A549 (cell line): ENCODE measurements around the gene FKBP15. TPM values are rescaled to one million over a fixed set of nuclear protein-coding genes. Genes with fewer than 3 reads are reported as not detected.

Source experiments
- ATAC-seq, 2 experiments: fragments of 200-7000 bp in 1 of 2; fragments of >200 bp in 1 of 2; cut with Nextera tagmentation in 1 of 2; cut with Tn5 transposase in 1 of 2; 3 replicates each; pipeline versions ENCODE4 v1.8.0 to v1.9.1; 2018 to 2020; ENCODE audit warnings: mild to moderate bottlenecking in 1 of 2, moderate library complexity in 1 of 2
- CTCF ChIA-PET: fragments of 300-600 bp; sonication (Branson Sonifier 250); formaldehyde crosslinking; extraction: SDS; loops from one replicate; lab custom pipeline; 2021; ENCODE audit warnings: antibody characterized with exemption, inconsistent platforms; lab: Yijun Ruan, JAX
- POLR2A ChIA-PET: fragments of 350-600 bp; formaldehyde crosslinking; extraction: SDS; loops from one replicate; lab custom pipeline; 2021; ENCODE audit warnings: antibody characterized with exemption, inconsistent platforms; lab: Yijun Ruan, JAX
- DNase-seq, 2 experiments: peaks; one replicate each; pipeline versions ENCODE4 v3.0.0 to v3.0.0-alpha.2; 2011 to 2016; ENCODE audit warnings: low read depth in 1 of 2, low spot score in 1 of 2
- FAIRE-seq: peaks from 2 replicates; lab custom pipeline; 2011; peaks lifted over from hg19 to GRCh38; lab: Jason Lieb, UNC
- H3K27ac ChIP-seq, 2 experiments: fragments of >200 bp; sonication (Bioruptor Twin); formaldehyde crosslinking; 3 replicates each; pipeline ENCODE4 v1.5.1; 2016 to 2017
- H3K4me1 ChIP-seq: fragments of >200 bp; sonication (Bioruptor Twin); formaldehyde crosslinking; 3 replicates; pipeline ENCODE4 v1.6.1; 2016
- H3K4me2 ChIP-seq: fragments of >200 bp; sonication (Bioruptor Twin); formaldehyde crosslinking; 3 replicates; pipeline ENCODE4 v1.6.1; 2016
- H3K4me3 ChIP-seq: fragments of >200 bp; sonication (Bioruptor Twin); formaldehyde crosslinking; 3 replicates; pipeline ENCODE4 v1.5.1; 2016
- H3K9me3 ChIP-seq: fragments of >200 bp; sonication (Bioruptor Twin); formaldehyde crosslinking; 3 replicates; pipeline ENCODE4 v1.6.1; 2016
- ATOH8 ChIP-seq: fragments of 250-450 bp; sonication (Bioruptor Pico); IDR thresholded peaks from 2 replicates; pipeline ENCODE4 v1.5.0; 2020; ENCODE audit warnings: low read depth, mild to moderate bottlenecking, moderate library complexity
- BHLHE40 ChIP-seq: IDR thresholded peaks from 2 replicates; pipeline ENCODE4 v1.6.1; 2012; ENCODE audit warnings: low read depth, low read length, inconsistent platforms
- CEBPB ChIP-seq, 2 experiments: fragments of >200 bp in 1 of 2; sonication (Bioruptor Twin) in 1 of 2; formaldehyde crosslinking in 1 of 2; IDR thresholded peaks; 2 replicates each; pipeline ENCODE4 v1.6.1; 2012 to 2016
- CHD4 ChIP-seq: fragments of 200-600 bp; sonication (generic); IDR thresholded peaks from 2 replicates; pipeline ENCODE4 v1.6.1; 2016; ENCODE audit warnings: antibody characterized with exemption, mild to moderate bottlenecking, borderline replicate concordance
- ELK1 ChIP-seq: fragments of 150-350 bp; IDR thresholded peaks from 2 replicates; pipeline ENCODE4 v1.6.1; 2014; ENCODE audit warnings: low read depth, mild to moderate bottlenecking, low read length
- FOSL2 ChIP-seq, 2 experiments: fragments of 450-650 bp in 1 of 2; fragments of >200 bp in 1 of 2; sonication (Bioruptor Twin) in 1 of 2; formaldehyde crosslinking; IDR thresholded peaks; 2 replicates each; pipeline versions ENCODE4 v1.5.0 to v1.6.1; 2016 to 2020; ENCODE audit warnings: mild to moderate bottlenecking in 1 of 2, moderate library complexity in 1 of 2
- GATA3 ChIP-seq: IDR thresholded peaks from 2 replicates; pipeline ENCODE4 v1.6.1; 2012; ENCODE audit warnings: borderline replicate concordance
- HOXB5 ChIP-seq: fragments of 250-450 bp; sonication (Bioruptor Pico); IDR thresholded peaks from 2 replicates; pipeline ENCODE4 v1.5.0; 2020; ENCODE audit warnings: mild to moderate bottlenecking, moderate library complexity
- JUN ChIP-seq, 2 experiments: fragments of >200 bp; sonication (Bioruptor Twin); formaldehyde crosslinking; IDR thresholded peaks; 2 replicates in 1 of 2; 3 replicates in 1 of 2; pipeline ENCODE4 v1.6.1; 2016 to 2017
- KDM1A ChIP-seq: fragments of 200-600 bp; sonication (generic); IDR thresholded peaks from 2 replicates; pipeline ENCODE4 v1.6.1; 2016; ENCODE audit warnings: low read depth, mild to moderate bottlenecking
- MAX ChIP-seq: IDR thresholded peaks from 2 replicates; pipeline ENCODE4 v1.6.1; 2012
- NPAS2 ChIP-seq: fragments of 250-450 bp; sonication (Bioruptor Pico); IDR thresholded peaks from 2 replicates; pipeline ENCODE4 v1.8.0; 2022; ENCODE audit warnings: mild to moderate bottlenecking, moderate library complexity, borderline replicate concordance
- NR3C1 ChIP-seq: fragments of >200 bp; sonication (Bioruptor Twin); formaldehyde crosslinking; IDR thresholded peaks from 3 replicates; pipeline ENCODE4 v1.6.1; 2017
- PHF8 ChIP-seq: fragments of 200-600 bp; sonication (generic); IDR thresholded peaks from 2 replicates; pipeline ENCODE4 v1.6.1; 2016; ENCODE audit warnings: low read depth, mild to moderate bottlenecking, antibody characterized with exemption, moderate library complexity, borderline replicate concordance
- RARB ChIP-seq: fragments of 250-450 bp; sonication (Bioruptor Pico); IDR thresholded peaks from 2 replicates; pipeline ENCODE4 v1.8.0; 2021; ENCODE audit warnings: mild to moderate bottlenecking, moderate library complexity
- RCOR1 ChIP-seq: fragments of 150-350 bp; IDR thresholded peaks from 2 replicates; pipeline ENCODE4 v1.6.1; 2014; ENCODE audit warnings: antibody characterized with exemption, low read length, low read depth
- REST ChIP-seq: fragments of 200-600 bp; sonication (generic); IDR thresholded peaks from 2 replicates; pipeline ENCODE4 v1.6.1; 2016; ENCODE audit warnings: antibody characterized with exemption, mild to moderate bottlenecking, moderate library complexity
- RFX5 ChIP-seq: fragments of 450-650 bp; IDR thresholded peaks from 2 replicates; pipeline ENCODE4 v1.7.1; 2014; ENCODE audit warnings: antibody characterized with exemption, mild to moderate bottlenecking, moderate library complexity
- SREBF2 ChIP-seq: fragments of 450-650 bp; IDR thresholded peaks from 2 replicates; pipeline ENCODE4 v1.6.1; 2014; ENCODE audit warnings: mild to moderate bottlenecking, moderate library complexity
- USF2 ChIP-seq: fragments of 450-650 bp; IDR thresholded peaks from 2 replicates; pipeline ENCODE4 v1.6.1; 2014; ENCODE audit warnings: antibody characterized with exemption
- ZNF302 ChIP-seq: fragments of 250-450 bp; sonication (Bioruptor Pico); IDR thresholded peaks from 2 replicates; pipeline ENCODE4 v1.9.0; 2021; ENCODE audit warnings: inconsistent platforms, mild to moderate bottlenecking, moderate library complexity
- WGBS: methylation state at CpG from one replicate; pipeline ENCODE4 v1.1.6; 2017; ENCODE audit errors: missing lambda C conversion rate; 5-methylcytosine and 5-hydroxymethylcytosine counted together
- polyA plus RNA-seq, 4 experiments: library from polyadenylated mRNA; depleted of rRNA in 3 of 4; stranded (reverse); fragments of >200 nt; fragmentation: RNase III in 1 of 4; extraction: RNeasy Plus Mini Kit Qiagen cat#74134 plus additional on column Dnase treatment in 1 of 4; gene quantifications; 2 replicates in 3 of 4; 3 replicates in 1 of 4; pipeline ENCODE4 v1.2.3, GENCODE V29; 2011 to 2017
- TF ChIP-seq, protein P1 (sequence below): fragments of >200 bp; sonication (Bioruptor Twin); formaldehyde crosslinking; IDR thresholded peaks from 3 replicates; pipeline ENCODE4 v1.6.1; 2016

The FKBP15 gene
- polyA plus RNA-seq, 2 of the 4 experiments (the other 2 are of a cell fraction), result 14.1 to 26.0 TPM

GRCh38 chr9:113154471-113154870 is 66.6 kb downstream of the FKBP15 start:
- H3K4me3 ChIP-seq, result no peak overlapping the region
- DNase-seq (no peak), FAIRE-seq (no peak), ATAC-seq (no peak)
- CTCF ChIA-PET, result interaction anchor here (0.9 to 1.2 kb wide), 2 partner anchors 42 to 334 kb away, joined by 3 read pairs; no protein-coding TSS in a partner anchor
- TF ChIP-seq USF2 (no peak), RFX5 (no peak), MAX (no peak), NPAS2 (no peak), RCOR1 (no peak), CEBPB (IDR thresholded peaks at IDR 0.05) (no peak), JUN (IDR thresholded peaks at IDR 0.05) (no peak), SREBF2 (no peak), NR3C1 (no peak), ELK1 (no peak), CHD4 (no peak), FOSL2 (IDR thresholded peaks at IDR 0.05) (no peak), FOSL2 (CRISPR knock-in tag; IDR thresholded peaks at IDR 0.05) (no peak), RARB (no peak), PHF8 (no peak), BHLHE40 (no peak), ZNF302 (CRISPR knock-in tag) (no peak)
- TF ChIP-seq, protein P1, sequence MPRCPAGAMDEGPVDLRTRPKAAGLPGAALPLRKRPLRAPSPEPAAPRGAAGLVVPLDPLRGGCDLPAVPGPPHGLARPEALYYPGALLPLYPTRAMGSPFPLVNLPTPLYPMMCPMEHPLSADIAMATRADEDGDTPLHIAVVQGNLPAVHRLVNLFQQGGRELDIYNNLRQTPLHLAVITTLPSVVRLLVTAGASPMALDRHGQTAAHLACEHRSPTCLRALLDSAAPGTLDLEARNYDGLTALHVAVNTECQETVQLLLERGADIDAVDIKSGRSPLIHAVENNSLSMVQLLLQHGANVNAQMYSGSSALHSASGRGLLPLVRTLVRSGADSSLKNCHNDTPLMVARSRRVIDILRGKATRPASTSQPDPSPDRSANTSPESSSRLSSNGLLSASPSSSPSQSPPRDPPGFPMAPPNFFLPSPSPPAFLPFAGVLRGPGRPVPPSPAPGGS, result no peak
- 79% methylated on average over 6 of the region's 6 CpGs for WGBS
- no peak overlapping the region for H3K27ac ChIP-seq
- no peaks in the 10 kb centered on the region for H3K9me3 ChIP-seq
- H3K4me2 ChIP-seq, result no peak overlapping the region
- 0 out of 3 replicates have a peak, but pooled peaks cover 3% of the 10 kb centered on the region for H3K4me1 ChIP-seq
- POLR2A ChIA-PET, result interaction anchor here (0.8 kb wide), 1 partner anchor 67 kb away, joined by 5 read pairs; the partner anchor contains the start of genes FKBP15 and SLC31A1

DNA sequence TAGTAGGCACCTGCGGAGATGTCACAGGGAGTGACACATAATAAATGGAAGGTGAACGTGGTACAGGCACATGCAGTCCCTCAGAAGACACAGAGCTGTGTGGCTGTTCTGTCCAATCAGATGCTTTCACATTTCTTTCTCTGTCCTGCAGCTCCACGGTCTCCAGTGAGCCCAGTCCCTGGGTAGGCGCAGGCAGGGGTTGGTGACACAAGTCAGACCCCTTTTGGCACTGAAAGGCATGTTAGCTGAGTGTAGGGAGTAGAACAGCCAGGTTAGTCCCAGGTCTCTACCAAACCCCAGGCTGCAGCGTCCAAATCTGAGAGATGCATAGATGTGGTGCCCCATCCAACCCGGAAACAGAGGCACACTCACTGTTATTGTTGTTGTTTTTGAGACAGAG is 67.5 kb downstream of the FKBP15 start:
- Histone ChIP-seq H3K9me3 (no peaks in the 10 kb centered on the region), H3K27ac (no peak overlapping the region), H3K4me2 (no peak overlapping the region), H3K4me3 (no peak overlapping the region)
- no peak for DNase-seq
- no peak for ATAC-seq
- no peak for TF ChIP-seq REST
- no peak for TF ChIP-seq GATA3
- no peak for TF ChIP-seq KDM1A
- no peak for TF ChIP-seq ATOH8 (CRISPR knock-in tag)
- no peak for TF ChIP-seq HOXB5 (CRISPR knock-in tag)
- TF ChIP-seq, all 56 proteins: peak for 0
- FAIRE-seq, result no peak
- ChIA-PET POLR2A (no interaction called here), CTCF (interaction anchor here (0.7 to 1.2 kb wide), 3 partner anchors 24 to 333 kb away, joined by 3 read pairs; no protein-coding TSS in a partner anchor)
- 72% methylated on average over 6 of the region's 6 CpGs for WGBS
- H3K4me1 ChIP-seq, result 0 out of 3 replicates have a peak, but pooled peaks cover 3% of the 10 kb centered on the region
